Eye (tissue), 1 donor: ENCODE results near the gene DERA.
A peak's percentile ranks its signal among the peaks of the same experiment; 100 is the strongest.
"Not testable (repeated sequence)": the region's sequence is repeated elsewhere in the genome, so short reads cannot be mapped to it uniquely, and the experiment has no call there.

ENCODE experiments used
- DNase-seq: peaks from one replicate; pipeline ENCODE4 v3.0.0-alpha.2; 2015

DERA gene

DNA sequence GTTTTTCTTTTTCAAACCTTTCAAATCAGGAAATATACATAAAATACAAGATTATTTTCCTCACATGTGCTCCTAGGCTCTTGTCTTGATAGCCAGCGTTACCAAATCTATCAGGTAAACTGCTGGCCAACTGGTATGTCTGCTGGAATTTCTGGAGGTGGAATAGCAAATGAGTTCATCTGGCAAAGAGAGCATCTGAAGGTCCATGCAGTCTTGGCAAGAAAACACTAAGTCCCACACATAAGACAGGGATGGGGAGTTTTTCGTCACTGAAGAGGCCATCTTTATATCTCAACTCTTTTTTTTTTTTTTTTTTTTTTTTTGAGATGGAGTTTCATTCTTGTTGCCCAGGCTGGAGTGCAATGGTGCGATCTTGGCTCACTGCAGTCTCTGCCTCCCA is 60.1 kb downstream of the DERA start:
- DNase-seq = no peak

DNA sequence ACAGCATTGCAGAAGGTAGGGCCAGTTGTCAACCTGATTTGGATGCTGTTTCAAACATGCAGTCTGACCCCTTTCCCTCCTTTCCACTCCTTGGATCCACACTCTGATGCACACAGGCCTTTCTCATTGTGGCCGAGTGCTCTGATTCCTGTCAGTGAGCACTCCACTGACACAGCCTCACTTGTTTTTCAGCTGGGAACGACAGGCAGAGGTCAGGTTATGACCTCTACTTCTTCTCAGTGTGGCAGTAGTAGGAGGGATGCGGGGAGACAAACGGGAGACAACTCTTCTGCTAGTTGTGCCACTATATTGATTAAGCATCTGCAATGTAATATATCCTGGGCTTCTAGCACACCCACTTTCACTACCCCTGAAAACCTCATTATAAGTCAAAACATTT is 61.8 kb downstream of the DERA start:
- DNase-seq = peak; percentile 59

DNA sequence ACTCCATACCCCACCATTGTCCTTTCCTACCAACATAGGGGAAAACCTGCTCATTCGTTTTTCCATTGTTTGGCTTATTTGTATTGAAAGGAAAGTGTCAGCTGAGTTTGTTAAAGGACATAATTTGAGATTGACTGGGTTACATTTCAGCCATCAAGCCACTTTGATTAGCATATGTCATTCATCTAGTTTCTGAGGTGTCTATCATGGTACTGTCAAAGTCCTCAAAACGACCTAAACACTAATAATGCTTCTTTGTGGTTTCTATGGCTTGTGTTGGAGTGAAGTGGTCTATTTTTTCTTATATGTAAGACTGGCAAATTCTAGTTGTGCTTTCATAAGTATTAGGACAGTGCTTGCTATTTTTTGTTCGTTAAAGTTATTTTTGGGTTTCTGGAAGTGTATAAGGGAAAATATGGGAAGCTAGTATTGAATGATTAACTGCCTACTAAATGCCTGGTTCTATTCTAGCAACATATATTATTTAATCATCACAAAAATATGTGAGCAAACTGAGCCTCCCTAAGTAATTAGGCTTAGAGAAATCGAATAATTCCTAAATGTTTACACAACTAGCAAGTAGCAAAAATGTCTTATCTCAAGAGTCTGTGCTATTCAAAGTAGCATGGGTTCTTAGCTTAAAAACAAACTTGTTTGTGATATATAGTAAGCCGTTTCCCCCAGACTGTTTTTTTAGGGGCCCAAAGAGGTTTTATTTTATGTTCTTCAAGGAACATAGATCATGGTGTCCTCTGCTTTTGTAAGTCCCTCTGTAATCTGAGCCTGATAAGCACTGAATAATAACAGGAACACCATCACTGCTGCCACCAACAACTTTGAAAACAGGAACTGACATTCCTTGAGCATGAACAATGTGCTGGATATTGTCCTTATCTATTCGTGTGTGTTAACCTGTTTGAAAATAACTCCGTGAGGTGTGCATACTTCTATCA is 67.1 kb downstream of the DERA start:
- DNase-seq = no peak

DNA sequence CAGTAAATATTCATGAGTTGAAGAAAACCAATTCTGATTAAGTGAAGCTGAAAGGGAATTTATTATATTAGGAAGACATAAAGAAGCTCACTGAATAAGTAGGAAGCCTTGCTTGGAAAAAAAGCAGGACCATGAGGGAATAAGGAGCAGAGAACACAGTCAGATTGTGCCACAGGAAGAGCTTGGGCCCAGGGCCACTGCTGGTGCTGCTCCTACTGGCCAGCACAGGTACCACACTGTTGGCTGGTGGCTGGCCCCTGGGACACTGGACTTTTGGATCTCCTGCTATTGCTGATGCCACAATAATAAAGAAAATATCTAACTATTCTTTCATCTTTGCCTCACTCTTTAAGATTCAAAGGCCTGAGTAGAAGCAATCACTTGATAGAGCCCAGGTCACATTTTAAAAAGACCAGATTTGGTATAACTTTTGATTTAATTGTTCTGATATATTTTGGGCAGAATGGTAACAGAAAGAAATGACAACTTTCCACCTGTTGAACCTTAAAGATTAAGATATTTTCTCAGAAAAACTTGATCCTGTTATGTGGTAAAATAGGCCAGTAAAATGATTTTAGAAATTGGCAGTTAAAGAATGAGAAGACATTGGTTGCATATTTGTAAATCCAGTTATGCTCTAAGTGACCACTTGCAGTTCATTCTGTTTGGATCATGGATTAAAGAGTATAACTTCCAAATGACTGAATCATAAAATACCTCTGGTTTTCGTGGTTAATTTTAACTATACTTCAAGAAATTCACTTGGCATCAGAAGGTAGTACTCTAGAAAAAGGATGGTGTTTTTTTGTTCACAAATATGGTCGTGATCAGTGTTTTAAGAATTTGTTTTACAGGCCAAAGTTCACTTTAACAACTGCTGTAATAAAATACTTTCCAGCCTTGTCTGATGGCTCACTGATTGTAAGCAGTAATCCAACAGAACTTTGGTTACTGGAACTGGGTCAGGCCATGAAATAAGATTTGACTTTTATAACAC is 68.3 kb downstream of the DERA start:
- DNase-seq = peak; percentile 16

DNA sequence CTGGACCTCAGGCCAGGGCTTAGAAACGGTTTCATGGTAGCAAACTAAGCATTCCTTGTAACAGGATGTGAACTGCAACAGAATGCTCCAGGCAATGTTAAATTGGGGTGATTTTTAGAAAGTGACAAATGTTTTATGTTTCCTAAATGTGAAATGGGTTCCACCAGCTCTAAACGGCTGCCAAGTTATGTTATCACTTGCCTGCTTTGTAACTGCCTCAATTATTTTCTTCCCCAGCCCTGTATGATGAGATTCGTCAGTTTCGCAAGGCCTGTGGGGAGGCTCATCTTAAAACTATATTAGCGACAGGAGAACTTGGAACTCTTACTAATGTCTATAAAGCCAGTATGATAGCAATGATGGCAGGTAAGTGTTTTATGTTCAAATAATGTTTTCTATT is 70.9 kb downstream of the DERA start:
- no peak for DNase-seq

DNA sequence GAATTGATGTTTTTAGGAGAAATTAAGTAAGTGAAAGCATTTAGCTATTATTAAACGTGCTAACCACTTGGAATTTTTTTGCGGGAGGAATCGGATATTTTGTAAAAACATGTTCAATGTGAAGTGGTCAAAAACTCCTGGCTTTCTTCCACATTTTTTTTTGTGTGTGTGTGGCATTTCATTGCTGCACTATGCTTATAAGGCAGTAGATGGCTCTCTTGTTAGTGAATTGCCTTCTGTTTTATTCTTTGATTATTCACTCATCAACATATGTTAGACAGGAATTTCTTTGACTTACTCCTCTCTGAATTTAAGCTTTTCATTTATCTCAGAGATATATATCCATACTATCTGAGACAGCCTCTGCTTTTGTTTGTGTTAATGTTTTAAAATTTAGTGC is 71.3 kb downstream of the DERA start:
- DNase-seq = peak; percentile 30

DNA sequence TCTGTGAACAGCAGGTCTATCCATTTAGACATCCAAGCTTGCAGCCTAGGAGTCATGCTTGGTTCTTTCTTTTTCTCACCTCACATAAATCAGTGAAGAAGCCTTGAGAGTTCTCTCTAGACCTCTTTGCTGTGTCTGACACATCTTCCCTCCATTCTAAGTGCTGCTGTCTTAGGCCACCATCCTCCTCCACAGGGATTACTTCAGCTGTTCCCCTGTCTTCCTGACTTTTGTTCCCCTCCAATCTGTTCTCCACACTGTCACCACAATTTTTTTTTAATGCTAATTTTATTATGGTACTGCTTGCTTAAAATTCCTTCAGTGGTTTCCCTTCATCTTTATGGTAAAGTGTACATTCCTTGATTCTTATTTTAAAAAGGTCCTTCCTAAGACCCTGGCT is 71.8 kb downstream of the DERA start:
- DNase-seq = no peak

DNA sequence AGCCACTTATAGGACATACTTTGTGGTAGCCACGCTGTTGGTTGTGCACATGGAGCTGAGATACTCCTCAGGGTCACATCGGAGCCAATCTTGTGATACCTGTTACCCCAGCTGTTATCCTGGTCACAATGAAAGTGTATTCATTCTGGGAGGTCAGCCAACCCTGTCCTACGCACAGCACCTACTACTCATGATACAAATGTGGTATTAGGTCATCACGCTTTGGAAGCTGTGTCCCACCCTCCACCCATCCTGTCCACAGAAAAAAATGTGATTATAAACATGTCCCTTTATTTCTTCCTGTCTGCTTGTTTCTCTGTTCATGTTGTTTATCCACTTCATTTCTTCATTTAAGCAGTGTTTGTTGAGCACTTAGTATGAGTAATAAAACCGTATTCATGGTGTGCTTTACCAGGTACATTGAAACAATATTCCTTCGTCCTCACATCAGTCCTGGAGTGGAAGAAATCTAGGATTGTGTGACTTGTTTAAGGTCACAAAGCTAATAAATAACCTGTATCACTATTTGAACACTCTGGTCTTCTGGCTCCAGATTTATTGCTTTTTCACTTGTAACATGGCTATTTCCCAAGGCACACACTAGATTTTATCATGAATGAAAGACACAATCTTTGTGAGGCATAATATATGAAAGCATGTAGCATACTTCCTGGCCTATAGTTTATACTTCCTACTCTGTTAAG is 73.1 kb downstream of the DERA start:
- no peak for DNase-seq

DNA sequence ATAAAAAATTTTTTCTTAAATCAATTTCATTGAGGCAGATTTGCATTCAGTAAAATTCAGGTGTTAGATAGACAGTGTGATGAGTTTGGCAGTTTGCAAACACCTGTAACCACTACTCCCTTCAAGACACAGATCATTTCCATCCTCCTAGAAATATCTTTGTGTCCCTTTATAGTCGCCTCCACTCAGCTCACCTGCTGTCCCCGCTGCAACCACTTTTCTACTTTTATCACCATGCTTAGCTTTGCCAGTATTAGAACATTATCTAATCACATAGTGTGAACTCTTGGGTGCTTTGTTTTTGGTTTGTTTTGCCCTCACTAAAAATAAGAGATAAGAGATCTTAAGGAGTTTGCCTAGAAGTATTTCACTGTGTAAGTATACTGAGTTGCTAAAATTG is 73.8 kb downstream of the DERA start:
- no peak for DNase-seq

DNA sequence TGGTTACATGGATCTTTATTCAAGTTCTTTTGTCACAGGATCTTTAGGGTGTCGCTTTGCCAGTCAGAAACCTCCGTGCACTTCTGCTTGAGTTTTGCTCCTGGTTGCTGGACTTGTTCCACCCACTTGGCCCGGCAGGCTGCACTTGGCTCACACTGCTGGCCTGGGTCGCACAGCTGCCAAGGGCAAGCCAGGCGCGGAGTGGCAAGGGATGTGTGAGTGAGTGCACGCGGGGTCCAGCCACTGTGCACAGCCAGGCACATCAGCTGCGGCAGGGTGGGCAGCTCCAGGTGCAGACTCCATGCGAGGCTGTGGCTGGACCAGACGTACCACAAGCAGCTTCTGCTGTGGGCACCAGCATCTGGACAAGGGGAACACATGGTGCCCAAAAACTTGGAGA is 76.6 kb downstream of the DERA start:
- DNase-seq = no peak

DNA sequence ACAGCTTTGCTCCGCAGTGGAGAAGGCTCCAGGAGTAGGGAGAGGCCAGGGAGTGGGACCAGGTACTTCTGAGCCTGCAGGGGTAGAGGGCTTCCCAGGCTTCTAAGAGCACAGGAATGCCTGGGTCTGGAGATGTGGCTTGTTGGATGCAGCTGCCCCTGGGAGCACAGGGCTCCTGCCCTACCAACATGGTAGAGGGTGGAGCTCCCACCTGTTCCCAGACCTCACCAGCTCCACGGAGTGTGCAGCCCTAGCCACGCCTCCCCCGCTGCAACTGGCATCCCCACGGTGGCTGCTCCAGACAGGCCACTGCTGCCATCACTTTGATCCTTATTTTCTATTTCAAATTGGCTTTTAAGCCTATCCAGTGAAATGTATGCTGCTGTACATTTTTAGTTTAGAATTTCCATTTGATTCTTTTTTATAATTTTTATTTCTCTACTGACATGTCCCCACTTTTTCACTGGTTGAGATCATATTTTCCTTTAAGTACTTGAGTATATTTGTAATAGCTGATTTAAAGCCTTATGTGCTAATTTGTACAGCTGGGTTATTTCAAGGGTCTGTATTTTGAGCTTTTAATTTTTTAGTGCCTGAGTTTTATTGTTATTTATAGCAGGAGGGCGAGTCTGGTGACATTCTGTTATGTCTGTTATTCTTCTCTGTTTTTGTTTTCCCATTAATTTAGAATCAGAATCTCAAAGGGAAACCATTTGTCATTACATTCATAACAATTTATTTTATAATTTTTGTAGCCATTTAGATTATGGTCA is 78.0 kb downstream of the DERA start:
- no peak for DNase-seq

DNA sequence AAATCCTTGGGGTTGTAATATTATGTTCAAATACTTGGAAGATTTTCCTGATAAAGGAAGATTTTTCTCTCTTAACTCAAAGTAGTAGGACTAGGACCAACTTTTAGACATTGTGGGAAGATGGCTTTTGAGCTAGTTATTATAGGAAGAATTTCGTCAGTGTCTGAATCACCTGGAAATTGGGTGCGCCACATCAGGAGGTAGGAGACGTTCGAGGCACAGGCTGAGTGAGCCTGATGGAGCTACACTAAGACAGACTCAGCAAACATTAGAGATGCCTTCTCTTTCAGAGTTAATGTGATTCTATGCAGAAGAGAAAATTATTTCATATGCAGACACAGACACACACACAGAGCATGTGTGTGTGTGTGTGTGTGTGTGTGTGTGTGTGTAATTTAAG is 84.7 kb downstream of the DERA start:
- DNase-seq = no peak

DNA sequence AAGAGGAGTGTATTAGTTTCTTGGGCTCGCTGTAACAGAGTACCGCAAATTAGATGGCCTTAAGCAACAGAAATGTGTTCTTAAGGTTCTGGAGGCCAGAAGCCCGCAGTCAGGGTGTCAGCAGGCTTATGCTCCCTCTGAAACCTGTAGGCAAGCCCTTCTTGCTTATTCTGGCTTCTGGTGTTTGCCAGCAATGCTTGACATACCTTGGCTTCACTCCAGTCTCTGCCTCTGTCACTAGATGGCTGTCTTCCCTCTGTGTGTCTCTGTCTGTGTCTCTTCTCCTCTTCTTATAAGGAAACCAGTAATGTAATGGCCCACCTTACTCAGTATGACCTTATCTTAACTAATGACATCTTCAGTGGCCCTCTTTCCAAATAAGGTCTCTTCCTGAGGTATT is 85.1 kb downstream of the DERA start:
- no peak for DNase-seq

DNA sequence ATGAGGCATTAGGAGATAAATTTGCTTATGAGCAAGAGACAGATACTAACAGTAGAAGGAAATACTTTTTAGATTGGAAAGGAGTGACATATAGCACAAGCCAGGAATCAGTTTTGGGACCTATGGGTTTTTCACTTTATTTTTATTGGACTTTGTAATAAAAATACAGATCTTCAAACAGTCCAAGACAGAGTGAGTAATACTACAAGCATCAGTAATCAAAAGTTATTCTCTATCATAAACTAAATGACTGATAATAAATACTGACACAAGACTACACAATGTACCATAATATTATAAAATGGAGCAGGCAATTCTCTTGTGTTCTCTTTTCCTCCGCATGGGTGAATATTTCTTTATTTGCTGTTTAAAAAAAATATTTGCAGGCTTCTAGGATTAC is 85.8 kb downstream of the DERA start:
- DNase-seq = no peak

DNA sequence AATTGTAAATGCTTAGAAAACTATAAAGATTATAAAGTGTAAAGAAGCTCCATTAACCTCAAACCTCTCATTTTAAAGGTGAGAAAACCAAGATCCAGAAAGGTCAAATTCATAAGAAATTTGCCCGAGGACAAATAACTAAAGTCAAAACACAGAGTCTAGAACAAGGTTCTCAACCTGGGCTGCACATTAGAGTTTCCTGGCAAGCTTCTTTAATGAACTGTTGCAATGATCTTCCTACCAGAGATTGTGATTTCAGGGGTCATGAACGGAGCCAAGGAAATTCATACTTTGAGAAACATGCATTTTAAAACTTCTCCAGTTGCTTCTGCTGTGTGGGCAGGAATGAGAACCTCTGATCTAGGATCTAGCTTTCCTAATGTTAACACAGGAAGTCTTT is 86.8 kb downstream of the DERA start:
- no peak for DNase-seq

DNA sequence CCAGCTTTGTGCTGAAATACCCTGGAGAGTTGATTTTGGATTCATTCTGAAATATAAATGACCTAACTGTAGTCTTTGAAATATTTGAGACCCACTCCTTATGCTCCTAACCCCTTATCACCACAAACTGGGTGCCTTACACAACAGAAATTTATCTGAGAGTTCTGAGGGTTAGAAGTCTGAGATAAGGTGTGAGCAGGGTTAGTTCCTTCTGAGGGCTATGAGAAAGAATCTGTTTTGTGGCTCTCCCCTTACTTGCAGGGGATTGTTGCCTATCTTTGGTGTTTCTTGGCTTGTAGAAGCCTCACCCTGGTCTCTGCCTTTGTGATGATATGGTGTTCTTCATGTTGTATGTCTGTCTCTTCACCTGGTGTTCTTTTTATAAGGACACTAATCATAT is 91.7 kb downstream of the DERA start:
- no peak for DNase-seq

DNA sequence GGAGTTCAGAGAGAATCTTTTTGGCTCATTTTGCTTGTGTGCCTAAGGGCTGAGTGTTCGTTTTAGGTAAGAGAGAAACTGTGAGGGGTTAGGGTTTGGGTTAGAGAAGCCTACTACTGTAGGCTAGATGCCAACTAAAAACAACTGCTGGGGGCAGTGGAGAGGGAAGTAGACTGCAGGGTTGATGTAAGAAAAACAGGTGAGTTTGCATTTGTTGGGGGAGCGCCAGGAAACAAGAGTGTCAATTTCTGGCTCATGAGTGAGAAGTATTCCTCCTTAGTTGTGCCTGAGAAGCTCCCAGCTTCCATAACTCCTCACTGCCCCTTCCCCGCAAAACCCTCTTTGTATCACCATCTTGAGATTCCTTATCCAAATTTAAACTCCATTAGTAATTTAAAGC is 92.3 kb downstream of the DERA start:
- no peak for DNase-seq

DNA sequence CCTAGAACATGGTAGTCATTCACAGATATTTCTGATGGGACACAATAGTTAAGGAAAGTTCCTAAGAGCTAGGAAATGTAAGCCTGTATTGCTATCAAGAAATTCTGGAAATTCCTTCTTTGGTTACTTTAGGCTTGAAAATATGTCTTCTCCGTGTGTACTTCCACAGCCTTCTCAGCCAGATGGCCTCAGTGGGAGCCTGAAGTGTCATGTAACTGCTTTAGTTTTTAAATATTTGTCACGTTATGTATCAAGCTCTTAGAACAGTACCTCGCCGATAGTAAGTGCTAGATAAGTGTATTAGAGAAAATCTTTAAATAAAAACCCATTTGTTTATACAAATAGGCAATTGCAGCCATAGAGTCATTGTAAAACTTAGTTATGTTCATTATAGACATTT is 95.6 kb downstream of the DERA start:
- DNase-seq = no peak

DNA sequence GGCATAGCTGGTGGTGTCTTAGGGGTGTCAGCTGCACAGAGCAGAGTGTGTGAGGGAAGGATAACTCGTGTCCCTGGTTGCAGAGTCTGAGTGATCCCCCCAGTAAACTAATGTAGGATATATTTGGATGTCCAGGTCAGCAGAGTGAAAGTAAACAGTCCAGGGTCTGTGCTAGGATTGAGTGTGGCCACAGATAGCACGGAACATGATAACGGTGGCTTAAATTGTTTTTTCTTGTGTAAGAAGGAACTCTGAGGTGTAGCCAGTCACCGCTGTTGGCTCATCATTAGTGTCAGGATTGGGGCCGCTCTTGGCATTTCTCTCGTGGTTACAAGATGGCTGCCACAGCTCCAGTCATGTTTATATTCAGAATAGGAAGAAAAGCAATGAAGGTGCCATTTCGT is 97.3 kb downstream of the DERA start:
- DNase-seq = no peak

DNA sequence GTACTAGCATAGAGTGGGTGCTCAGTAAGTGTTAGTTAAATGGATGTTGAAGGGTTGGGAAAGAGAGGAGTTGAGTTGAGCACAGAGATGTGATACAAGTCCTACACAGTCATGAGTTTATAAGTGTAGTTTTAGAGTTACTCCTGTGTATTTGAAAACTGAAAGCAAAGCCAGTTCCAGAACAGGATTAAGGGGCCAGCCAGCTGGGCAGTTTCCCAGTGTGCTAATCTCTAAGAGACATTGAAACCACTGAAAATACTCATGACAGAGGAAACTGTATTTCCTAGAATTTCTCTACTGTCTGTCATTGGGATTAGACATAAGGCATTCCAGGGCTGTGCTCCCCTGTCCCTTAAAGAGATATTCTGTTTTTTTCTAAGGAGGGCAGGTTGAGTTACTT is 101.0 kb downstream of the DERA start:
- DNase-seq = peak; percentile 45

DNA sequence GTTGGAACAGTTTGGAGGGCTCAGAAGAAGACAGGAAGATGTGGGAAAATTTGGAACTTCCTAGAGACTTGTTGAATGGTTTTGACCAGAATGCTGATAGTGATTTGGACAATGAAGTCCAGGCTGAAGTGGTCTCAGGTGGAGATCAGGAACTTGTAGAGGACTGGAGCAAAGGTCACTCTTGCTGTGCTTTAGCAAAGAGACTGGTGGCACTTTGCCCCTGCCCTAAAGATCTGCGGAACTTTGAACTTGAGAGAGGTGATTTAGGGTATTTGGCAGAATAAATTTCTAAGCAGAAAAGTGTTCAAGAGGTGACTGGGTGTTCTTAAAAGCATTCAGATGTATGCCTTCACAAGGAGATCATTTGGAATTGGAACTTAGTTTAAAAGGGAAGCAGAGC is 102.6 kb downstream of the DERA start:
- not testable (repeated sequence) for DNase-seq

DNA sequence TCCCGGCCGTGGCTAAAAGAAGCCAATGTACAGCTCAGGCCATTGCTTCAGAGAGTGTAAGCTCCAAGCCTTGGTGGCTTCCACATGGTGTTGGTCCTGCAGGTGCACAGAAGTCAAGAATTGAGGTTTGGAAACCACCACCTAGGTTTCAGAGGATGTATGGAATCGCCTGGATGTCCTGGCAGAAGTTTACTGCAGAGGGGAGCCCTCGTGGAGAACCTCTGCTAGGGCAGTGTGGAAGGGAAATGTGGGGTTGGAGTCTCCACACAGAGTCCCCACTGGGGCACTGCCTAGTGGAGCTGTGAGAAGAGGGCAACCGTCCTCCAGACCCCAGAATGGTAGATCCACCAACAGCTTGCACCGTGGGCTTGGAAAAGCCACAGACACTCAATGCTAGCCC is 103.3 kb downstream of the DERA start:
- DNase-seq = not testable (repeated sequence)
